HEK293 (cell line): ENCODE data around the gene SLC25A13.

Experiments
- CTCF ChIA-PET: fragments of 350-600 bp; formaldehyde crosslinking; extraction: SDS; loops from one replicate; lab custom pipeline; 2021; ENCODE audit warnings: antibody characterized with exemption; lab: Yijun Ruan, JAX
- POLR2A ChIA-PET: fragments of 300-600 bp; formaldehyde crosslinking; extraction: SDS; loops from one replicate; lab custom pipeline; 2020; ENCODE audit warnings: antibody characterized with exemption, inconsistent platforms; lab: Yijun Ruan, JAX
- H3K27ac ChIP-seq: fragments of 200-500 bp; sonication (Bioruptor generic); 2 replicates; pipeline ENCODE4 v1.5.1; 2014; ENCODE audit warnings: low read depth, low read length, control low read depth, inconsistent platforms; ENCODE audit errors: extremely low read depth
- H3K36me3 ChIP-seq, 2 experiments: fragments of 200-500 bp in 1 of 2; sonication (Bioruptor generic) in 1 of 2; 1 replicate in 1 of 2; 2 replicates in 1 of 2; pipeline ENCODE4 v1.5.1; 2014 to 2017; ENCODE audit warnings: inconsistent platforms in 2 of 2, low read length in 2 of 2; ENCODE audit not compliant: control insufficient read depth in 2 of 2, insufficient read depth in 1 of 2
- H3K4me1 ChIP-seq: fragments of 200-500 bp; sonication (Bioruptor generic); 2 replicates; pipeline ENCODE4 v1.5.1; 2014; ENCODE audit warnings: mild to moderate bottlenecking, low read length, inconsistent platforms; ENCODE audit not compliant: control insufficient read depth, insufficient read depth
- H3K4me3 ChIP-seq: 2 replicates; pipeline ENCODE4 v1.5.1; 2011; ENCODE audit warnings: low read depth, mild to moderate bottlenecking, control low read depth, low read length, moderate library complexity
- H3K9me3 ChIP-seq: fragments of 200-500 bp; sonication (Bioruptor generic); 2 replicates; pipeline ENCODE4 v1.5.1; 2014; ENCODE audit warnings: low read depth, low read length, inconsistent platforms; ENCODE audit not compliant: control insufficient read depth, insufficient read depth
- BCL11B ChIP-seq: fragments of 450-650 bp; formaldehyde crosslinking; IDR thresholded peaks from 2 replicates; pipeline ENCODE4 v1.5.1; 2016; ENCODE audit warnings: low read depth, missing biosample characterization, missing genetic modification characterization
- EGR2 ChIP-seq: fragments of 450-650 bp; formaldehyde crosslinking; IDR thresholded peaks from 2 replicates; pipeline ENCODE4 v1.5.1; 2016; ENCODE audit warnings: low read depth, missing biosample characterization, missing genetic modification characterization
- KLF7 ChIP-seq: fragments of 450-650 bp; formaldehyde crosslinking; IDR thresholded peaks from 2 replicates; pipeline ENCODE4 v1.5.1; 2016; ENCODE audit warnings: missing biosample characterization, missing genetic modification characterization, borderline replicate concordance
- MZF1 ChIP-seq: fragments of 450-650 bp; formaldehyde crosslinking; IDR thresholded peaks from 2 replicates; pipeline ENCODE4 v1.5.1; 2017; ENCODE audit warnings: missing biosample characterization, missing genetic modification characterization, borderline replicate concordance
- OSR2 ChIP-seq: fragments of 450-650 bp; formaldehyde crosslinking; IDR thresholded peaks from 2 replicates; pipeline ENCODE4 v1.5.1; 2016; ENCODE audit warnings: missing biosample characterization, missing genetic modification characterization
- YY1 ChIP-seq: fragments of 450-650 bp; formaldehyde crosslinking; IDR thresholded peaks from 2 replicates; pipeline ENCODE4 v1.5.1; 2018; ENCODE audit warnings: missing biosample characterization, missing genetic modification characterization
- ZFHX2 ChIP-seq: fragments of 450-650 bp; formaldehyde crosslinking; conservative IDR thresholded peaks from 2 replicates; pipeline ENCODE4 v1.5.1; 2016; ENCODE audit warnings: missing biosample characterization, missing genetic modification characterization
- ZNF114 ChIP-seq: fragments of 450-650 bp; formaldehyde crosslinking; IDR thresholded peaks from 2 replicates; pipeline ENCODE4 v1.5.0; 2017; ENCODE audit warnings: missing biosample characterization, missing genetic modification characterization
- ZNF138 ChIP-seq: fragments of 450-650 bp; formaldehyde crosslinking; IDR thresholded peaks from 2 replicates; pipeline ENCODE4 v1.5.1; 2016; ENCODE audit warnings: missing biosample characterization, missing genetic modification characterization, borderline replicate concordance
- ZNF175 ChIP-seq: fragments of 450-650 bp; formaldehyde crosslinking; IDR thresholded peaks from 2 replicates; pipeline ENCODE4 v1.5.1; 2016; ENCODE audit warnings: missing biosample characterization, missing genetic modification characterization
- ZNF184 ChIP-seq: fragments of 450-650 bp; IDR thresholded peaks from 2 replicates; pipeline ENCODE4 v1.5.1; 2018; ENCODE audit warnings: missing biosample characterization, mild to moderate bottlenecking, missing genetic modification characterization
- ZNF239 ChIP-seq: fragments of 450-650 bp; formaldehyde crosslinking; IDR thresholded peaks from 2 replicates; pipeline ENCODE4 v1.5.1; 2016; ENCODE audit warnings: missing biosample characterization, missing genetic modification characterization
- ZNF335 ChIP-seq: fragments of 450-650 bp; formaldehyde crosslinking; conservative IDR thresholded peaks from 2 replicates; pipeline ENCODE4 v1.5.1; 2016; ENCODE audit warnings: missing biosample characterization, missing genetic modification characterization
- ZNF394 ChIP-seq: fragments of 450-650 bp; formaldehyde crosslinking; IDR thresholded peaks from 2 replicates; pipeline ENCODE4 v1.5.1; 2016; ENCODE audit warnings: missing biosample characterization, missing genetic modification characterization, mild to moderate bottlenecking, moderate library complexity, borderline replicate concordance
- ZNF426 ChIP-seq: fragments of 450-650 bp; formaldehyde crosslinking; IDR thresholded peaks from 2 replicates; pipeline ENCODE4 v1.5.1; 2017; ENCODE audit warnings: missing biosample characterization, missing genetic modification characterization, mild to moderate bottlenecking, inconsistent platforms, moderate library complexity
- ZNF48 ChIP-seq: fragments of 450-650 bp; formaldehyde crosslinking; IDR thresholded peaks from 2 replicates; pipeline ENCODE4 v1.5.1; 2016; ENCODE audit warnings: missing biosample characterization, missing genetic modification characterization
- ZNF514 ChIP-seq: fragments of 450-650 bp; formaldehyde crosslinking; IDR thresholded peaks from 2 replicates; pipeline ENCODE4 v1.5.1; 2016; ENCODE audit warnings: missing biosample characterization, missing genetic modification characterization
- ZNF610 ChIP-seq: fragments of 450-650 bp; formaldehyde crosslinking; IDR thresholded peaks from 2 replicates; pipeline ENCODE4 v1.5.1; 2016; ENCODE audit warnings: missing biosample characterization, missing genetic modification characterization, borderline replicate concordance
- ZNF621 ChIP-seq: fragments of 450-650 bp; formaldehyde crosslinking; IDR thresholded peaks from 2 replicates; pipeline ENCODE4 v1.5.1; 2017; ENCODE audit warnings: missing biosample characterization, missing genetic modification characterization
- ZNF670 ChIP-seq: fragments of 450-650 bp; formaldehyde crosslinking; IDR thresholded peaks from 2 replicates; pipeline ENCODE4 v1.5.1; 2016; ENCODE audit warnings: missing biosample characterization, missing genetic modification characterization, low read depth
- TF ChIP-seq, protein P1 (sequence below): fragments of 450-650 bp; formaldehyde crosslinking; IDR thresholded peaks from 2 replicates; pipeline ENCODE4; 2016; ENCODE audit warnings: missing biosample characterization, missing genetic modification characterization
- TF ChIP-seq, protein P2 (sequence below): fragments of 450-650 bp; formaldehyde crosslinking; IDR thresholded peaks from 2 replicates; pipeline ENCODE4 v1.5.0; 2017; ENCODE audit warnings: missing biosample characterization, missing genetic modification characterization, borderline replicate concordance
- TF ChIP-seq, protein P3 (sequence below): fragments of 450-650 bp; formaldehyde crosslinking; IDR thresholded peaks from 2 replicates; pipeline ENCODE4 v1.5.1; 2016; ENCODE audit warnings: missing biosample characterization, missing genetic modification characterization
- TF ChIP-seq, protein P4 (sequence below): fragments of 450-650 bp; formaldehyde crosslinking; IDR thresholded peaks from 2 replicates; pipeline ENCODE4 v1.5.1; 2017; ENCODE audit warnings: missing biosample characterization, missing genetic modification characterization
- TF ChIP-seq, protein P5 (sequence below): fragments of 450-650 bp; formaldehyde crosslinking; IDR thresholded peaks from 2 replicates; pipeline ENCODE4 v1.5.1; 2016; ENCODE audit warnings: missing biosample characterization, missing genetic modification characterization

The SLC25A13 gene

DNA sequence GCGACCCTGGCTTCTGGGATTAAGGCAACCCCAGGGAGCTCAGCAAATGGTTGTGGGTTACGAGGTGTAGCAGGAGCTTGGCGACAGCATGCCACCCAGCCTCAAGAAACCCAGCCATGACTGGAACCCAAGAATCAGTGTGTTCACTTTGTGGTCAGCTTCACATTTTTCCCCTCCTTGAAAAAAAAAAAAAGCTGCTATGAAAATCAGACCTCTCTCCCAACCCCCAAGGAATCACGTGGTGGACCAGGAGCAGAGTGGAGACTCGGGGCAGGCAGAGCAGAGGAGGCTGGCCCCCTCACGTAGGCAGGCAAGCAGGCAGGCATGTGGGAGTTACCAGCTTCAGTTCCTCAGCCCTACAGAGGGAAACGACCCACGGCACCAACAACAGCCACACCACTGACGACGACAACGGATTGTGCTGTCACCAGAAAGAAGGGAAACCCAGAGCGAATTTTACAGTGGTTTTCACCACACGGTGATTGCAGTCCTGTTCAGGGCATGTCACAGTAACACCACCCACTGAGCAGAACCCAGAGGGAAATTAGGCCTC, 203.4 kb downstream of the SLC25A13 start:
- H3K36me3 ChIP-seq, result peaks cover 0 to 12% of the 10 kb centered on the region in 2 experiments; a peak in 1 of 3 replicates
- POLR2A ChIA-PET, result no interaction called here
- no peak for TF ChIP-seq ZNF175 (tag by site-specific recombination)
- no peak for TF ChIP-seq ZNF335 (tag by site-specific recombination)
- TF ChIP-seq ZNF670, result no peak
- no peak for TF ChIP-seq ZNF114 (tag by site-specific recombination)
- no peak for TF ChIP-seq ZNF394 (tag by site-specific recombination)
- TF ChIP-seq ZNF138 (tag by site-specific recombination), result no peak
- TF ChIP-seq ZFHX2 (tag by site-specific recombination), result peak; percentile 61
- peak; percentile 41; the same call in 1 of the 2 replicates for TF ChIP-seq EGR2 (tag by site-specific recombination)
- TF ChIP-seq, all 188 proteins: peak for 2
- no peak overlapping the region for H3K4me3 ChIP-seq
- no peaks in the 10 kb centered on the region for H3K4me1 ChIP-seq
- no peaks in the 10 kb centered on the region for H3K9me3 ChIP-seq
- CTCF ChIA-PET, result interaction anchor here (0.5 to 0.6 kb wide), 2 partner anchors 15 to 896 kb away, joined by 3 read pairs; no protein-coding TSS in a partner anchor
- H3K27ac ChIP-seq, result no peak overlapping the region

DNA sequence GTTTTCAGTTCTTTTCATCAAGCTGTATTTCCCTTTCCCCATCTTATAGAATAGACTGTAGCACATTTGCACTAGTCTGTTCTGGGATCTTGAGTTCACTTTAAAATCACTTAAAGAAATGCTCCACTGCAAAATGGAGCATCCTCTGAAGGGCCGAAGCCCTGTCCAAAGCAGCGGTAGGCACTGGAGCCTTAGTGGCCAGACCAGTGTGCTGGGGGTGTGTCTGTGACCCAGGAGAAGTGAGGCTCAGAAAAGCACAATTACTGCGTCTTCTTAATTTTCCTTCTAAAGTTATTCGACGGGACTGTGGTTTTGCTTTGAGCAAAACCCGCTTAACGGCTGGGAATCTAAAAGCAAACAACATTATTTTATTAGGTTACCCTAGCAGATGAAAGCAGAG, 205.7 kb downstream of the SLC25A13 start:
- ChIA-PET CTCF (no interaction called here), POLR2A (no interaction called here)
- no peak overlapping the region for H3K4me3 ChIP-seq
- no peak overlapping the region for H3K27ac ChIP-seq
- TF ChIP-seq KLF7 (no peak), ZNF621 (no peak), MZF1 (tag by site-specific recombination) (no peak), YY1 (tag by site-specific recombination) (no peak)
- no peaks in the 10 kb centered on the region for H3K4me1 ChIP-seq
- peaks cover 0 to 9% of the 10 kb centered on the region in 2 experiments; a peak in 1 of 3 replicates for H3K36me3 ChIP-seq
- H3K9me3 ChIP-seq, result no peaks in the 10 kb centered on the region

DNA sequence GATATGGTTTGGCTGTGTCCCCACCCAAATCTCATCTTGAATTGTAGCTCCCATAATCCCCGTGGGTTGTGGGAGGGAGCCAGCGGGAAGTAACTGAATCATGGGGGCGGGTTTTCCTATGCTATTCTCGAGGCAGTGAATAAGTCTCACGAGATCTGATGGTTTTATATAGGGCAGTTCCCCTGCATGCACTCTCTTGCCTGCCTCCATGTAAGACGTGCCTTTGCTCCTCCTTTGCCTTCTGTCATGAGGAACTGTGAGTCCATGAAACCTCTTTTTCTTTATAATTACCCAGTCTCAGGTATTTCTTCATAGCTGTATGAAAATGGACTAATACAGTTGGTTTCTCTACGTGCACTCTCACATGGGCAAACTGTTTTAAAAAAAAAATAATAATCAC, 207.7 kb downstream of the SLC25A13 start:
- Histone ChIP-seq H3K4me3 (no peak overlapping the region), H3K36me3 (no peaks in the 10 kb centered on the region), H3K4me1 (no peaks in the 10 kb centered on the region), H3K9me3 (no peaks in the 10 kb centered on the region), H3K27ac (no peak overlapping the region)
- ChIA-PET CTCF (interaction anchor here (0.6 kb wide), 1 partner anchor 537 kb away, joined by 3 read pairs; no protein-coding TSS in a partner anchor), POLR2A (no interaction called here)
- TF ChIP-seq OSR2 (tag by site-specific recombination) (no peak), BCL11B (no peak), ZNF239 (tag by site-specific recombination) (no peak), ZNF184 (tag by site-specific recombination) (no peak), ZNF514 (tag by site-specific recombination) (no peak), ZNF175 (tag by site-specific recombination) (no peak), ZNF610 (no peak), KLF7 (no peak), ZNF48 (tag by site-specific recombination) (no peak), ZNF426 (tag by site-specific recombination) (no peak)
- TF ChIP-seq, protein P1, sequence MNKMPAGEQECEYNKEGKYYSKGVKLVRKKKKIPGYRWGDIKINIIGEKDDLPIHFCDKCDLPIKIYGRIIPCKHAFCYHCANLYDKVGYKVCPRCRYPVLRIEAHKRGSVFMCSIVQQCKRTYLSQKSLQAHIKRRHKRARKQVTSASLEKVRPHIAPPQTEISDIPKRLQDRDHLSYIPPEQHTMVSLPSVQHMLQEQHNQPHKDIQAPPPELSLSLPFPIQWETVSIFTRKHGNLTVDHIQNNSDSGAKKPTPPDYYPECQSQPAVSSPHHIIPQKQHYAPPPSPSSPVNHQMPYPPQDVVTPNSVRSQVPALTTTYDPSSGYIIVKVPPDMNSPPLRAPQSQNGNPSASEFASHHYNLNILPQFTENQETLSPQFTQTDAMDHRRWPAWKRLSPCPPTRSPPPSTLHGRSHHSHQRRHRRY (tag by site-specific recombination), result no peak
- TF ChIP-seq, protein P2, sequence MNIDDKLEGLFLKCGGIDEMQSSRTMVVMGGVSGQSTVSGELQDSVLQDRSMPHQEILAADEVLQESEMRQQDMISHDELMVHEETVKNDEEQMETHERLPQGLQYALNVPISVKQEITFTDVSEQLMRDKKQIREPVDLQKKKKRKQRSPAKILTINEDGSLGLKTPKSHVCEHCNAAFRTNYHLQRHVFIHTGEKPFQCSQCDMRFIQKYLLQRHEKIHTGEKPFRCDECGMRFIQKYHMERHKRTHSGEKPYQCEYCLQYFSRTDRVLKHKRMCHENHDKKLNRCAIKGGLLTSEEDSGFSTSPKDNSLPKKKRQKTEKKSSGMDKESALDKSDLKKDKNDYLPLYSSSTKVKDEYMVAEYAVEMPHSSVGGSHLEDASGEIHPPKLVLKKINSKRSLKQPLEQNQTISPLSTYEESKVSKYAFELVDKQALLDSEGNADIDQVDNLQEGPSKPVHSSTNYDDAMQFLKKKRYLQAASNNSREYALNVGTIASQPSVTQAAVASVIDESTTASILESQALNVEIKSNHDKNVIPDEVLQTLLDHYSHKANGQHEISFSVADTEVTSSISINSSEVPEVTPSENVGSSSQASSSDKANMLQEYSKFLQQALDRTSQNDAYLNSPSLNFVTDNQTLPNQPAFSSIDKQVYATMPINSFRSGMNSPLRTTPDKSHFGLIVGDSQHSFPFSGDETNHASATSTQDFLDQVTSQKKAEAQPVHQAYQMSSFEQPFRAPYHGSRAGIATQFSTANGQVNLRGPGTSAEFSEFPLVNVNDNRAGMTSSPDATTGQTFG (tag by site-specific recombination), result no peak
- TF ChIP-seq, protein P3, sequence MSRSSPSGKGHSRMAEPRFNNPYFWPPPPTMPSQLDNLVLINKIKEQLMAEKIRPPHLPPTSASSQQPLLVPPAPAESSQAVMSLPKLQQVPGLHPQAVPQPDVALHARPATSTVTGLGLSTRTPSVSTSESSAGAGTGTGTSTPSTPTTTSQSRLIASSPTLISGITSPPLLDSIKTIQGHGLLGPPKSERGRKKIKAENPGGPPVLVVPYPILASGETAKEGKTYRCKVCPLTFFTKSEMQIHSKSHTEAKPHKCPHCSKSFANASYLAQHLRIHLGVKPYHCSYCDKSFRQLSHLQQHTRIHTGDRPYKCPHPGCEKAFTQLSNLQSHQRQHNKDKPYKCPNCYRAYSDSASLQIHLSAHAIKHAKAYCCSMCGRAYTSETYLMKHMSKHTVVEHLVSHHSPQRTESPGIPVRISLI (tag by site-specific recombination), result no peak
- TF ChIP-seq, protein P4, sequence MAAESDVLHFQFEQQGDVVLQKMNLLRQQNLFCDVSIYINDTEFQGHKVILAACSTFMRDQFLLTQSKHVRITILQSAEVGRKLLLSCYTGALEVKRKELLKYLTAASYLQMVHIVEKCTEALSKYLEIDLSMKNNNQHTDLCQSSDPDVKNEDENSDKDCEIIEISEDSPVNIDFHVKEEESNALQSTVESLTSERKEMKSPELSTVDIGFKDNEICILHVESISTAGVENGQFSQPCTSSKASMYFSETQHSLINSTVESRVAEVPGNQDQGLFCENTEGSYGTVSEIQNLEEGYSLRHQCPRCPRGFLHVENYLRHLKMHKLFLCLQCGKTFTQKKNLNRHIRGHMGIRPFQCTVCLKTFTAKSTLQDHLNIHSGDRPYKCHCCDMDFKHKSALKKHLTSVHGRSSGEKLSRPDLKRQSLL, result no peak
- TF ChIP-seq, protein P5, sequence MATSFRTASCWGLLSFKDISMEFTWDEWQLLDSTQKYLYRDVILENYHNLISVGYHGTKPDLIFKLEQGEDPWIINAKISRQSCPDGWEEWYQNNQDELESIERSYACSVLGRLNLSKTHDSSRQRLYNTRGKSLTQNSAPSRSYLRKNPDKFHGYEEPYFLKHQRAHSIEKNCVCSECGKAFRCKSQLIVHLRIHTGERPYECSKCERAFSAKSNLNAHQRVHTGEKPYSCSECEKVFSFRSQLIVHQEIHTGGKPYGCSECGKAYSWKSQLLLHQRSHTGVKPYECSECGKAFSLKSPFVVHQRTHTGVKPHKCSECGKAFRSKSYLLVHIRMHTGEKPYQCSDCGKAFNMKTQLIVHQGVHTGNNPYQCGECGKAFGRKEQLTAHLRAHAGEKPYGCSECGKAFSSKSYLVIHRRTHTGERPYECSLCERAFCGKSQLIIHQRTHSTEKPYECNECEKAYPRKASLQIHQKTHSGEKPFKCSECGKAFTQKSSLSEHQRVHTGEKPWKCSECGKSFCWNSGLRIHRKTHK (tag by site-specific recombination), result no peak
